C4-2B (cell line): ENCODE data around the gene WFDC1.

ENCODE experiments used
- CTCF ChIP-seq: fragments of 450-650 bp; conservative IDR thresholded peaks from 2 replicates; pipeline ENCODE4 v1.5.1; 2017; ENCODE audit warnings: mild to moderate bottlenecking
- ZFX ChIP-seq: fragments of 450-650 bp; IDR thresholded peaks from 2 replicates; pipeline ENCODE4 v1.6.1; 2017

- TF ChIP-seq CTCF (no peak), ZFX (no peak)
These were observed 39.4 kb downstream of the WFDC1 start for GRCh38 chr16:84334058-84334457.
